Measurements from ENCODE around the gene COX19.

DNA sequence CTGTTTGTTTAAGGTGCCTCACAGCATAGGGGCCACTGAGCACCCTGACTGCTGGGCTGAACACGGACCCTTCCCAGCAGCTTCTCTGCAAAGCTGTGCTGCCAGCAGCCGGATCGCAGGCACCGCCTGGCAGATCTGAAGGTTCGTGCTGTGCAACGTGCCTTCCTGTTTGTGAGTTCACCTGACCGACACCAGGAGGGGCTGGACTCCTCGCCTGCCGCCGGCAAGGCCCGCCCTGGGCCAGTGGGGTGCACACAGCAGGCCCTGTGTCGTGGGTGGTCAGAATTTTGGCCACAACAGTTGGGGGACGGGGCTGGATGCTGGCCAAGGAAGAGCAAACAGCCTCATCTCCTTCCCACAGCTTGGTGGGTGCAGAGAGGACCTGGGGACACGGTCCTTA lies 20.2 kb upstream of the COX19 start:
- TF ChIP-seq EZH2 (IDR thresholded peaks at IDR 0.05; ENCODE audit: low read length, missing control alignments): no peak
- TF ChIP-seq, protein P1, sequence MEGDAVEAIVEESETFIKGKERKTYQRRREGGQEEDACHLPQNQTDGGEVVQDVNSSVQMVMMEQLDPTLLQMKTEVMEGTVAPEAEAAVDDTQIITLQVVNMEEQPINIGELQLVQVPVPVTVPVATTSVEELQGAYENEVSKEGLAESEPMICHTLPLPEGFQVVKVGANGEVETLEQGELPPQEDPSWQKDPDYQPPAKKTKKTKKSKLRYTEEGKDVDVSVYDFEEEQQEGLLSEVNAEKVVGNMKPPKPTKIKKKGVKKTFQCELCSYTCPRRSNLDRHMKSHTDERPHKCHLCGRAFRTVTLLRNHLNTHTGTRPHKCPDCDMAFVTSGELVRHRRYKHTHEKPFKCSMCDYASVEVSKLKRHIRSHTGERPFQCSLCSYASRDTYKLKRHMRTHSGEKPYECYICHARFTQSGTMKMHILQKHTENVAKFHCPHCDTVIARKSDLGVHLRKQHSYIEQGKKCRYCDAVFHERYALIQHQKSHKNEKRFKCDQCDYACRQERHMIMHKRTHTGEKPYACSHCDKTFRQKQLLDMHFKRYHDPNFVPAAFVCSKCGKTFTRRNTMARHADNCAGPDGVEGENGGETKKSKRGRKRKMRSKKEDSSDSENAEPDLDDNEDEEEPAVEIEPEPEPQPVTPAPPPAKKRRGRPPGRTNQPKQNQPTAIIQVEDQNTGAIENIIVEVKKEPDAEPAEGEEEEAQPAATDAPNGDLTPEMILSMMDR (conservative IDR thresholded peaks at IDR 0.05 in 1 of 2, IDR thresholded peaks at IDR 0.05 in 1 of 2; ENCODE audit: low read depth in 1 of 2, low read length in 2 of 2): no peak

Data from fibroblast of lung (primary cell).